GM18507 (cell line): ENCODE data around the gene TTL.
"Not testable (repeated sequence)": the region's sequence is repeated elsewhere in the genome, so short reads cannot be mapped to it uniquely, and the experiment has no call there.

Source experiments
- DNase-seq: peaks from one replicate; pipeline ENCODE4 v3.0.0; 2011; ENCODE audit warnings: low read depth; ENCODE audit not compliant: insufficient read length; ENCODE audit errors: extremely low spot score
- FAIRE-seq: peaks from 2 replicates; lab custom pipeline; 2011; peaks lifted over from hg19 to GRCh38; lab: Jason Lieb, UNC

The TTL gene

DNA sequence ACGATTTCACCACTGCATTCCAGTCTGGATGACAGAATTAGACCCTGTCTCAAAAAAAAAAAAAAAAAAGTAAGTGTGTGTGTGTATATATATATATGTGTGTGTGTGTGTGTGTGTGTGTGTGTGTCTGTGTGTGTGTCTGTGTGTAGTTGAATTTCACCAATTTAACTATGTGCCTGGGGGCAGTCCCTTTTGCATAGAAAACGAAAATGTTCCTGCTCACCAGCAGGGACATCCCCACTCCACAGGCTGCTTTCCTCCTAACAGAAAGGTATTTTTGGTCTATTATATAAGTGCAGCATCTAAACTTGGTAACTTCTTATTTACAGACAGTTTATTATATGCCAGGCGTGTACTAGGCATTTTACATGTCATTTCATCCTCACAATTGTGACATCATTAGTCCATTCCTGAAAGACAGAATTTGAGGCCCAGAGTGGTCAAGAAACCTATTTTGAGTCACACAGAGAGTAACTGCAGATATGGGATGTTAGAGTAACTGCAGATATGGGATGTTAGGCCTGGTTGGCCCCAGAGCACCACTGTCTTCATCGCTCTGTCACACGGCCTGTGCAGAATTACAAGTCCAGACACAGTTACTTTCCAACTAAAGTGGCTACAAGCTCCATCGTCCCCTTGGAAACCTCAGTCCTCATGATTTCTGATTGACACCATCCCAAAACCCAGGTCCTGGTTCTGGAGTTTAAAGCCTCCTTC is 9.3 kb upstream of the TTL start:
- no peak for DNase-seq
- FAIRE-seq: no peak

DNA sequence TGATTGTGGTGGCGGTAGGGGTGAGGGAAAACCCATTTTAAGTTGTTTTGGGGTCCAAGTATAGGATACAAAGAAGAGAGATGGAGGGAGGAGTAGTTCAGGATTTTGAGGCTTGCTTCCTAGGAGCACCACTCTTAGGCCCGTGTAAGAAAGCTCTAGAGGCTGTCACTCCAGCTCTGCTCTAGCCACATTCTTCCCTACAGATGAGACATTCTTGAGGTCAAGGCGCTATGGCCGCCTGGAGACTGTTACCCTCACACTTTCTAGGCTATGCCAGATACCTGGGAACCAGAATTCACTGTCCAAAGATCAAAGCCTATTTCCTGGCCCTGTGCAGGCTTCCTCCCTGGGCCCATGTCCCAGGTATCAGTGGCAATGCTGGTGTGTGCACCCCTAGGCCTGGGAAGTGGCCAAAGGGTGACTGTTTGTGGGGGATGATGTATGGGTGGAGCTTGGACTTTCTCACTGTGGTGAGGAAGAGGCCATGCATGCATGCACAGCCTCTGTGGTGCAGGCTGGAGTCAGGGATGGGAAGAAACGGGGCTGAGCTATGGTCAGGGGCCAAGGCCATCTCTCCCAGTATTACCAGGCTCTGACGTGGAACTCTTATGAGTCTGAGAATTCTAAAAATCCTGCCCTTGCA is 7.0 kb upstream of the TTL start:
- FAIRE-seq (no peak), DNase-seq (no peak)

DNA sequence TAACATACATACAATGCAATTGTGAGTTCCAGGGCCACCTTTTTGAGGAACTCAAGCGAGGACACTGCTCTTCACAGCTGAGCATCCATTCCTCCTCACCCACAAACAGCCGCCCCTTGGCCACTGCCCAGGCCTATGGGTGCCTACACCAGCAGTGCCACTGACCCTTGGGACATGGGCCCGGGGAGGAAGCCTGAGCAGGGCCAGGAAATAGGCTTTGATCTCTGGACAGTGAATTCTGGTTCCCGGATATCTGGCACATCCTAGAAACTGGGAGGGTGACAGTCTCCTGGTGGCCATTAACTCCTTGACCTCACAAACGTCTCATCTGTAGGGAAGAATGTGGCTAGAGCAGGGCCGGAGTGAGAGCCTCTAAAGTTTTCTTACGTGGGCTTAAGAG is 5.5 kb upstream of the TTL start:
- DNase-seq (no peak), FAIRE-seq (no peak)

DNA sequence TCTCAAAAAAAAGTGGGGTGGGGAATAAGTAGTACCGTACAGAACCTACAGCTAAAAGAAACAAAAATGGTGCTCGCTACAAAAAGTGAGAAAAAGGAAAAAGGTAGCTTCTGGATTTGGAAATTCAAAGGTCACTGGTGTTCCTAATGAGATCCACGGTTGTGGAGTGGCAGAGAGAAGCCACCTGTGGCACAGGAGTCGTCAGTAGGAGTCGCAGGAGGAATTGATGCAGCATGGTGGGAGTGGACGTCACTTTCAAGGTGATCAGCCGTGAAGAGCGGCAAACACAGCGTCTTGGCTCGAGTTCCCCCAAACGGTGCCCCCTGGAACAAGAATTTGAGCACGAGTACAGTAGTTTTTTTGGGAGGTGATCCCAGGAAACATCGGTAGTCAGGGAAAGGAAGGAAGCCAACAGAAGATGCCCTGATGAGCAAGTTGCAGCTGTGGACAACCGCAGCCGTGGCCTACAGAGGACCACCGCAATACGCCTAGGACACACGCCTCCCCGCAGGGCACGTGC is 1.4 kb upstream of the TTL start:
- DNase-seq (peak; percentile 23), FAIRE-seq (peak; percentile 61)

DNA sequence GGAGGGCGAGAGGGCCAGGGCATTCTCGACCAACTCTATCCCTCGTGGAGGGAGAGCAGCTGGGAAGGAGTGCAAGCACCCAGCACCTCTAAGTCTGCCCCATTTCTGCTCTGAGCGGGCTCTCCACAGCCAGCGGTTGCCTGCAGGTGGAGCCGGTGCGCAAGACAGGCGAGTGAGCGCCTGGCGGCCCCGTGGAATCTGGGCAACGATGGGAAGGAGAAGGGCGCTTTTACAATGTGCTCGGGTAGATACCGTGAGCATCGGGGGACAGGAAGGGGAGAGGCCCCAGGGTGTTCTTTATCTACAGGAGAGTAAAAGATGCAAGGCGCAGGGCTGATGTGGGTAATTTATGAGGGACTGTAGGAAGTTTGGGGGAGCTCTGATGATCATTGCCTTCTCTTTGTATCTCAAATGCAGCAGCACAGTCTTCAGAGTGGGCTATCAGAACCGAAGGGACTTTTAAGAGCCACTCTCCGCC is 867 bp upstream of the TTL start:
- FAIRE-seq (peak; percentile 73), DNase-seq (peak; percentile 82)

DNA sequence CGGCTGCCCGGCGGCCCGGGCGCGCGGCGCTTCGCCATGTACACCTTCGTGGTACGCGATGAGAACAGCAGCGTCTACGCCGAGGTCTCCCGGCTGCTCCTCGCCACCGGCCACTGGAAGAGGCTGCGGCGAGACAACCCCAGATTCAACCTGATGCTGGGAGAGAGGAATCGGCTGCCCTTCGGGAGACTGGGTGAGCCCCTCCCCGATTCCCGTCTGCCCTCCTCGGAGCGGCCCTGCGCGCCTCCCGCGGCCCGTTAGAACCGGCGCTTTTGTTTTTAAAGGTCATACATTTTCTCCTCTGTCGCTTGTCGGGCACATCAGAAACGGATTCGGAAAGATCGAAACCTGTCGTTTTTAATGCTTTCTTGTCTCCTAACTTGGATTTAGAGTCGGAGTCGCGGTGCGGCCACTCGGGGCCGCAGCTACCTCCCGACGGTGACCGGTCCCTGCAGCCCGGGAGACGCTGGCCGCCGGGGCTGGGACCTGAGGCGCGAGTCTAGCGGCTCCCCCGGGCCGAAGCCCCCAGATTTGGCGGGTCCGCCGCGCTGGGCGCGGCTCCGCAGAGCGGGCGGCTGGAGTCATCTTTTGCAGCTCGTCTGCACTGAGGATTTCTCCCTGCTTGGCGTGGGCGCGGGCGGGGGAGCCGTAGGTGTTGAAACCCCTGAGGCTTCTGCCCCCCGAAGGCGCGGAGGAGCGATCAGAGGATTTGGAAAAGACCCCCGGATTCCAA is 519 bp downstream of the TTL start:
- peak; percentile 26 for DNase-seq
- FAIRE-seq: no peak

DNA sequence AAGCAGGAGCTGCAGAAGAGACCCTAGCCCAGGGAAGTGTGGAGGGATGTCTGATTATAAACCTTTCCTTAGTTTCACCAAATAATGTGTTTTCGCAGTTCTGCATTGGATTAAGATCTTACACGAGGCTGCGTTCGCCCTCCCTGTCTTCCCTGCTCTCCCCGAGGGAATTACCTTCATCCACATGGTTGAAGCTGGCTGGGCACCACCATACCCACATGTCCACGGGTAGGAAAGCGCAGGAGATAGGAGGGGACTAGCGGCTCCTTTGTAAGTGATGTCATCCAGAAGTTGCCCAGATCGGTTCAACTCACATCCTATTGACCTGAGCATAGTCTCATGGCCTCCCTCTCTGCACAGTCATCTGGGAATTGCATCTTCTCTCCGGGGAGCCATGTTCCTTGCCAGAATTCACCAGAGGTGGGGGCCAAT is 1.1 kb downstream of the TTL start:
- FAIRE-seq: no peak
- no peak for DNase-seq

DNA sequence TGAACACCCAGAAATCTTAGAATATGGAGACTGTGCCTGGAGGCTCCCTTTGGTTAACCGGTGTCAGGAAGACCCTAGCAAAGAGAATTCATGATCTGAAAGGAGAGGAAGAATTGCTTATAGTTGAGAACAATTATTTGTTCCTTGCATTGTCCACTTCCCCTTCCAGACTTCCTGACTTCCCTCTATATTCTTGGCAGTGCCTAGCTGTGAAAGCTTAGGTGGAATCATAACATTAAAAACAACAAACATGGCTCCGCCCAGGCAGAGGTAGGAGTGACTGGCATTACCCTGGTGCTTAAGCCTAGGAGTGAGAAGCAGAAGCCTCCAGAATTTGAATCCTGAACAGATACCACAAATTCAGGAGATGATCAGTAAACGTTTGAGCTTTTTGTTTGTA is 1.9 kb downstream of the TTL start:
- DNase-seq: no peak
- FAIRE-seq: no peak

DNA sequence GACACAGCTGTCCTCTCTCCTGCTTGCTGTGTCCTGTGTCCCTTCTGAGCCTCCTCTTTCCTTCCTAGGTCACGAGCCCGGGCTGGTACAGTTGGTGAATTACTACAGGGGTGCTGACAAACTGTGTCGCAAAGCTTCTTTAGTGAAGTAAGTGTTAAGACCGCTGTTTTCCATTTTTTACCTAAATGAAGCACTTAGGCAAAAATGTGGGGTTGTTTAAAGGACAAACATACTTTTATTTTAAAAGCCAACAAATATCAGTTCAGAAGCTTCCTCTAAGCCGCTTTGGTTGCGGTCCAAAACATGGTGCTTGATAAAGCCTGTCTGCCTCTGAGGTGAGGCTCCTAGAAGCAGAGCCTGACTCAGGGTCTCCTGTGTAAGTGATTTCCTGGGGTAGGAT is 3.9 kb downstream of the TTL start:
- DNase-seq: no peak
- no peak for FAIRE-seq

DNA sequence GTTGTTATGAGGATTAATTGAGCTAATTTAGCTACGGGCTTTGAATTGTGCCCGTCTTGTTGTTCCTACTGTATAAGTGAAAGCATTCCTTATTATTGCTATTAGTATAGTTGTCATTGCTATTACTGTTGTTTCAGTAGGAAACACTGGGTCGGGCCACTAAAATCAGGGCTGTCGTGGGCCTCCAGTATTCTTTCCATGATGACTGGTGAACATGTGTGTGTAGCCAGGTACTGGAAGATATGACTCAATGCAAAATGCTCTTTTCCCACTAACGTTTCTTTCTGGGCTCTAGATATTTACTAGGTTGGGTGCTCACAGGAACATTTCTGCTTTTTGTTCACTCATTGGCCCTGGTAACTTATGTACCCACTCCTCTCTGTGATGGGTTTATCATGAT is 4.9 kb downstream of the TTL start:
- DNase-seq: no peak
- no peak for FAIRE-seq

DNA sequence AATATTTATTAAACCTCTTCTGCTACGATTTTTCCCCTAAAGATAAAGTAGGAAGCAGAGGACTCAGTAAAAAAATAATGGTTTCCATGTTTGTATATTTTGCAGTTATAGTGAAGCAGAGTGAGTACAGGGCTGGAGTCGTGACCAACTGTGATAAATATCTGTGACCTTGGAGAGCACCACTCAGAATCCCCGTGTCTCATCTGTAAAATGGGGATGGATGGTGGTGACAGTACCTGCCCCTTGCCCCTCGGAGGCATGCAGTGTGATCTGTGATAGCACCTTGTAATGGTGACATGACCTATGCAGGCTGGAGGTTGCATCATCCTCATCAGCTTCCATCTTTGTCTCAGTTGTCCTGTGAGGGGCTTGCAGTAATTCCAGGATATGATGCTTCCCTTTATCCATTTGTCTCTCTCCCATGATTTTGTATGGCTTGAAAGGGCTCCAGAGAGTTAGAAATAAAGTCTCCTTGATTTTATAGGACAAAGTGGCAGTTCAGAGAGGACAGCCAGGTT is 5.5 kb downstream of the TTL start:
- FAIRE-seq: no peak
- DNase-seq: no peak

DNA sequence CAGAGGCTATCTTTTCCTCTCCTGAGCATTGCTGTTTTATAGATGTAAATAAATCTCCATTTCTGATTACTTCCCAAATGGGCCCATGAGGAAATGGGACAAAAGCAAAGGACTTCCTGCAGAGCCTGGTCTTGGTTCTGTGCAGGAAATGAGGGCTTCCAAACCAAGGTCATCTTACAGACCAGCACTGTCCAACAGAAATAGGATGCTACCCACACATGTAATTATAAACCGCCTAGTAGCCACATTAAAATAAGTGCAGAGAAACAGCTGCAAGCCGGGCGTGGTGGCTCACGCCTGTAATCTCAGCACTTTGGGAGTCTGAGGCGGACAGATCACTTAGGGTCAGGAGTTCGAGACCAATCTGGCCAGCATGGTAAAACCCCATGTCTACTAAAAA is 6.2 kb downstream of the TTL start:
- no peak for FAIRE-seq
- no peak for DNase-seq

DNA sequence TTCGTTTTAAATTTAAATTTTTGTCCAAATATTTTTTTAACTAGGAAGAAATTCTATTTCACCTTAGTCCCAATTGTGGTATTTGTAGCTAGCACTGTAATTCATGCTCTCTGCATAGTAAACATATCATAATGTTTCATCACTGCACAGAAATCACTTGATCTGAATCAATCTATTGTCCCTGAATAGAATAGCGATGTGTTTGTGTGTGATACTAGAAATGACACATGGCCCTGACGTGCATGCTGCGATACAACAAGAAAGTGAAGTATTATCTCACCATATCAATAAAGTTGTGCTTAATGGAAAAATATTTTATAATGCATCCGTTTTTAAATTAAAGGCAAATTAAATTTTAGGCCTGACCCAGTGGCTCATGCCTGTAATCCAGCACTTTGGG is 10.0 kb downstream of the TTL start:
- no peak for FAIRE-seq
- DNase-seq: no peak

DNA sequence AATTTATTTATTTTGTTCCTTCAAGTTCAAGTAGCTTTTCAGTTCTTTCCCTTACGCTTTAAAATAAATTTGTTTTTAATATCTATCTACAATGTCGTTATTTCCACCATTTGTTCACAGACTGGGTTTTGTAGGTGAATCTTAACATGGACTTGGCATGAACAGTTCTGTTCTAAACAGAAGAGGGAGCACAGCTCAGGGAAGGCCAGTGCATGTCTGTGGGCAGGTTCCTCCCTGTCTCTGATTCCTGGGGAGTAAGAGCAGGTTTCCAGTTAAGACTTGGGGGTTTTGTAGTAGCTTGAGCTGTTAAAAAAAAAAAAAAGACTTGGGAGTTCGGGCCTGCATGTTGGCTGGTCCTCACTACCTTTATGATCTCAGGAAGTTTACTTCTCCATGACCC is 11.1 kb downstream of the TTL start:
- DNase-seq: no peak
- no peak for FAIRE-seq

DNA sequence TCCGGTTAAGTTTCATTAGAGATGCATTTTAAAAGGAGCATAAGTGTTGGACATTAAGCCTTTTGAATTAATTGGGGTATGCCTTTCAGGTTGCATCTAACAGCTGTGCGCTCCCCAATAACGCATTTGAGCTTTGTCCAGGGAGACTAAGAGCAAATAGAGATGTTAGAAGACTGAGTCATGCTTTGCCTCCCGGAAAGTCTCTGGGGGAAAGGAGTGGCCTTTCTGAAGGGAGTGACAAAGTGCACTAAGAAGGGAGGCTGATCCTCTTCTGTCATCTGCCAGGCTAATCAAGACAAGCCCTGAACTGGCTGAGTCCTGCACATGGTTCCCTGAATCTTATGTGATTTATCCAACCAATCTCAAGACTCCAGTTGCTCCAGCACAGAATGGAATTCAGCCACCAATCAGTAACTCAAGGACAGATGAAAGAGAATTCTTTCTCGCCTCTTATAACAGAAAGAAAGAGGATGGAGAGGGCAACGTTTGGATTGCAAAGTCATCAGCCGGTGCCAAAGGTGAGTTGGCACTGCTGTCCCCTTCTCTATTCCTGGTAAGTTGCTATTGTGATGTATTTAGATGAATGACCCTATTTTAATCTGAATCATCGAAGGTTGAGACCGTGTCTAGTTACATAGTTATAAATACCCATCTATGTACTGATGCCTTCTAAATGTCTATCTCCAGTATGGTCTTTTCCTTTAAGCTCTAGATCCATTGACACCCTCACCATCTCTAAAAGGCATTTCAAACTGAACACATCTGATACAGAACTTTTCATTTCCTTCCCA is 12.1 kb downstream of the TTL start:
- DNase-seq (no peak), FAIRE-seq (no peak)

DNA sequence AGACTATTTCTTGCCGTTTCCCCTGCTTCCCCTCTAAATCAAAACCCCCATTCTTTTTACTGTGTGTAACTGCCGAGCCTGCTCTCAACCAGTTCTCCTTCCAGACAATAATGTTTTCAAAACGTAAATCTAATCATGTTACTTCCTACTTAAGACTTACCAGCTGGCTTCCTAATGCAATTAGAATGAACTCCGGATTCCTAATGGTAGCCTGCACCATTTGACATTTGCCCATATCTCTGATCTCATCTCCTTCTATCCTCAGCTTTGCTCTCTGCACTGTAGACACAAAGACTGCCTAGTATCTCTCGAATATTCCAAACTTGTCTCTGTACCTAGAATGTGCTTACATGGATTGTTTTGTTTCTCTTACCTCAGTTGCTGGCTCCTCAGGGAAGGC is 12.9 kb downstream of the TTL start:
- no peak for FAIRE-seq
- no peak for DNase-seq

DNA sequence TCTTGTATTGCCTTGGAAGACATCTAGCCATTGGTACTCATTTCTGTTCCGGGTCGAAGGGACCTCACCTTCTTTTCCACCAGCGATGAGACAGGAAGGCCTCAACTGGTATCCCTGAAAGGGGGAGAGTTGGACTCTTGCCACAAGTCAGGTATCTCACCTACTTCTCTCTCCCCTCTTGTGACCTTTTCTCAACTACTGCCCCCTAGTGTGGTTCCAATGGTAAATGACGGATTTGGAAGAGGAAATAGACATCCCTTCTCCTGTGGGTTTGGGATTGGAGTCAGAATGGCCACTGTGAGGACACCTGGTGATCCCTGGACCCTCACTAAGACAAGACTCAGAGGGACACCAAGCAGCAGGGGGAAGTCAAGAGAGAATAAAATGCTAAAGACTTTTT is 13.9 kb downstream of the TTL start:
- DNase-seq, FAIRE-seq: not testable (repeated sequence)

DNA sequence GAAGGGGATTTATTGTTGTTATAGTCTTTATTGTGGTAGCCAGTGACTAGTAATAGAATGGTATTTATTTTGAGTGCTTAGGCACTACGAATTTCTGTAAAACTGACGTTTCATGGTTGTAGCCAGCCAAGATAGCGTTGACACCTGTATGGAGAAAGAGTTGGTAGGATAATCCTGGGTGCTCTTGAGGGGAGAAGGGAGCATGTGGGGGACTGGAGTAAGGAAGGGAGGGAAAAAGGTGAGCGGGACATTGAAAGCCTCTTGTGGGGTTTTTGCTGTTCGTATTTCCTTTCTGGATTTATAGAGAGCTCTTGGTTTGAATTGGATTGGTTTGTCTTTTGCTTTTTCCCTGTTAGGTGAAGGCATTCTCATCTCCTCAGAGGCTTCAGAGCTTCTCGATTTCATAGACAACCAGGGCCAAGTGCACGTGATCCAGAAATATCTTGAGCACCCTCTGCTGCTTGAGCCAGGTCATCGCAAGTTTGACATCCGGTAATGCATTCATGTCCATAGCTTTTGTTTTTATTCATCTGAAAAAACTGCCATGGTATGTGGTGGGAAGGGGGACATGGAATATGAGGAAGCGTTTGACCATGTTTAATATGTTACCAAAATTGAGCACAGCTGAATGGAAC is 19.0 kb downstream of the TTL start:
- DNase-seq, FAIRE-seq: not testable (repeated sequence)
